Stimulated activated CD4-positive, alpha-beta T cell treated with anti-CD3 and anti-CD28 coated beads, Interleukin-4, amount 100 ng/mL, for 24 hours (primary cell): ENCODE data around the gene S100A13.
"Not testable (repeated sequence)": the region's sequence is repeated elsewhere in the genome, so short reads cannot be mapped to it uniquely, and the experiment has no call there.

Experiments used
- DNase-seq: peaks from one replicate; pipeline ENCODE4 v3.0.0-alpha.2; 2020

S100A13 gene

GRCh38 chr1:153647346-153647714 is 20.0 kb upstream of the S100A13 start:
- no peak for DNase-seq

- no peak for DNase-seq
These were observed 19.5 kb upstream of the S100A13 start for GRCh38 chr1:153646672-153647345.

- DNase-seq, result no peak
These were observed 16.5 kb upstream of the S100A13 start for GRCh38 chr1:153643816-153644215.

GRCh38 chr1:153643100-153643499 is 15.8 kb upstream of the S100A13 start:
- no peak for DNase-seq

- no peak for DNase-seq
These were observed 14.9 kb upstream of the S100A13 start for GRCh38 chr1:153642161-153642560.

- DNase-seq, result no peak
These were observed 13.6 kb upstream of the S100A13 start for GRCh38 chr1:153640861-153641260.

- DNase-seq, result not testable (repeated sequence)
These were observed 12.9 kb upstream of the S100A13 start for GRCh38 chr1:153640213-153640612.

- no peak for DNase-seq
These were observed 12.0 kb upstream of the S100A13 start for GRCh38 chr1:153639280-153639679.

GRCh38 chr1:153638261-153638660 is 11.0 kb upstream of the S100A13 start:
- no peak for DNase-seq

GRCh38 chr1:153636312-153636711 is 9.0 kb upstream of the S100A13 start:
- no peak for DNase-seq

GRCh38 chr1:153635872-153636271 is 8.6 kb upstream of the S100A13 start:
- no peak for DNase-seq

- DNase-seq, result peak; percentile 97
These were observed 6.7 kb upstream of the S100A13 start, which contains the start of gene CHTOP for GRCh38 chr1:153633754-153634665. Gene CHTOP (plus strand): TSS chr1:153634066. CDS start chr1:153636589, 2,523 bp downstream.

GRCh38 chr1:153633161-153633753 is 6.0 kb upstream of the S100A13 start:
- no peak for DNase-seq

GRCh38 chr1:153631047-153632022 is 4.0 kb upstream of the S100A13 start:
- DNase-seq, result no peak

GRCh38 chr1:153630384-153630783 is 3.1 kb upstream of the S100A13 start:
- no peak for DNase-seq

GRCh38 chr1:153629971-153630370 is 2.7 kb upstream of the S100A13 start:
- no peak for DNase-seq

- no peak for DNase-seq
These were observed 2.0 kb upstream of the S100A13 start for GRCh38 chr1:153629343-153629665.

- DNase-seq, result no peak
These were observed 1.5 kb upstream of the S100A13 start for GRCh38 chr1:153628638-153629342.

GRCh38 chr1:153627715-153628626 is 666 bp upstream of the S100A13 start, which contains the start of gene S100A1:
Gene S100A1 (plus strand): TSS chr1:153628434. CDS start chr1:153630522, 2,088 bp downstream.
- no peak for DNase-seq

GRCh38 chr1:153626477-153626903 is 815 bp downstream of the S100A13 start:
- no peak for DNase-seq
